ENCODE data around the gene GNB1L.
"Not testable (repeated sequence)": the region's sequence is repeated elsewhere in the genome, so short reads cannot be mapped to it uniquely, and the experiment has no call there.

The GNB1L gene

DNA sequence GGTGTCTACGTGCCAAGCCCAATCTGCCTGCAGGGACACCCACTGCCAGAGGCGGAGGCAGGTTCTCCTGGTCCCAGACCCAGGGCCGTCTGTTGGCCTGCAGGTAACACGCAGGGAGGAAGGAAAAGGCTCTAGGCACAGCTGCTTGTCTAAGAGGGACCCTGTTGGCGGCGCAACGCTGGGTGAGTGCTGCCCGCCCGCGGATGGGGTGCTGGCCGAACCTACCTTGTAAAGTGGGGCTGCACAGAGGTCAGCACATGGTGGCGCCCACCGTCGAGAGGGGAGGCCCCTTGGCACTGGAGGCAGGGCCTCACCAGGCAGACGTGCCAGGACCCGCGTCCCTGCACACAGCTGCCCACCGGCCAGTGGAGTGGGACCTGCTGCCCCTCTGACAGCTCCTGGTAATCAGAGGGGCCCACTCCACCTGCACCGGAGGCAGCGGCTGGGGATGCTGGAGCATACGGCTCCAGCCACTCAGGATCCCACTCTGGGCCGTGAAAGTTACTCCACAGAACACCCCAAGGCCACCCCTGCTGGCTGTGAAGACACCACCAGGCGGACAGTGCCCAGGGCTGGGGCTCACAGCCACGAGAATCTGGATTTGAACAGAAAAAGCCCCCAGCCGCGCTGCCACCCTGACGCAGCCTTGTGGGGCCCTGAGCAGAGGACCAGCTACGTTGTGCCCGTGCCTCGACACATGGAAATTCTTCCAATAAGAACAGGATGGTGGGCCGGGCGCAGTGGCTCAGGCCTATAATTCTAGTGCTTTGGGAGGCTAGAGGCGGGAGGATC is 70.1 kb downstream of the GNB1L start:
- no peak for DNase-seq (ENCODE audit: low read depth in 4 of 4, low spot score in 1 of 4)

DNA sequence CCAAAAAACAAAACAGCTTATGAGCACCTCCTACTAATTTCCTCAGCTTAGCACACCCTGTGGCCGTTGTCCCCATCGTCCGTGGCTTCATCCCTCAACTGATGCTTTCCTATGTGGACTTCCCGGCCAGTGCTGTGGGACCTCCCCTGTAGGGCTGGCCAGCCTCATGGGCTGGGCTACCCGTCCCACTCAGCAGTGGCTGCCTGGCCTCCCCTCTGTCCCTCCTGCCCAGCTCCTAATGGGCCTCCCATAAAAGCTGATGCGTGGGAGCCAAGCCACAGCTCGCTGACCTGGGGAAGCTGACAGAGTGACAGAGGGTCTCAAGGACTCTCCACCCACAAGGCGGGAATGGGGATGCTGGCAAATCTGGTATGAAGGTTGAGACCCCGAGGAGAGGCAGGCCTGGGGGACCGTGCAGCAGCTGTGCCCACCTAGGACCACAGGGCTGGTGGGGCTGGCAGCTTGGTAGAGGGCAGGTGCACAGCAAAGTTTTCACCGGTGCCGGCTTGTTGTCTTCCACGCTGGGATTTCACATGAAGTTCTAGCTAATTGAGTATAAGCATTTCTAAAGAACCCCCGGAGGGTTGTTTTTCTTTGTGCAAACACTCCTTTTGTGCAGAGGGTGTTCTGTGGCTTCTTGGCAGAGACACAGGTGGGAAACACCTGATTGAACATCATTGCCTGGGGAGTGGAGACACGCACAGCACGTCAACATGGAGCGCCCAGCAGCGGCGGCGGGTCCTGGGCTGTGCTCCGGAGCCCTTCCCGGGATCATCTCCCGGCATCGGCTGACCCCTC is 70.9 kb downstream of the GNB1L start:
- DNase-seq (ENCODE audit: low read depth in 4 of 4, low spot score in 1 of 4): no peak

DNA sequence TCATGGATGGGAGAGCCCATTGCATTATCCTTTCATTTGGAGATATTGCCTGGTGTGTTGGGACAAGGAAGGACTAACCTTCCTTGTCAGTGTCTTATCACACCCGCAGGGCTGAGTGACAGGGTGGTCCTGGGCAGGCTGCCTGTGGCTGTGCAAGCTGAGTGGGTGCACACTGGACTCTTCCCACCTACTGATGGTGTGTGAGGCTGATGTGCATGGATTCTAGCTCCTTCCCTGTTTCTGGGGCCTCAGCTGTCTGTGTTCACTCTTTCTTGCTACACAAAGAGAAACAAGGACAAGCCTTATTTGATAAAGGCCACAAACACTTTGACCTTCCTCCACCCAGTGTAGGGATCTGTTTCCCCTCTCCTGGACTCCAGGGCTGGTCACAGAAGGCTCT is 72.1 kb downstream of the GNB1L start:
- DNase-seq (ENCODE audit: low read depth in 4 of 4, low spot score in 1 of 4): no peak

DNA sequence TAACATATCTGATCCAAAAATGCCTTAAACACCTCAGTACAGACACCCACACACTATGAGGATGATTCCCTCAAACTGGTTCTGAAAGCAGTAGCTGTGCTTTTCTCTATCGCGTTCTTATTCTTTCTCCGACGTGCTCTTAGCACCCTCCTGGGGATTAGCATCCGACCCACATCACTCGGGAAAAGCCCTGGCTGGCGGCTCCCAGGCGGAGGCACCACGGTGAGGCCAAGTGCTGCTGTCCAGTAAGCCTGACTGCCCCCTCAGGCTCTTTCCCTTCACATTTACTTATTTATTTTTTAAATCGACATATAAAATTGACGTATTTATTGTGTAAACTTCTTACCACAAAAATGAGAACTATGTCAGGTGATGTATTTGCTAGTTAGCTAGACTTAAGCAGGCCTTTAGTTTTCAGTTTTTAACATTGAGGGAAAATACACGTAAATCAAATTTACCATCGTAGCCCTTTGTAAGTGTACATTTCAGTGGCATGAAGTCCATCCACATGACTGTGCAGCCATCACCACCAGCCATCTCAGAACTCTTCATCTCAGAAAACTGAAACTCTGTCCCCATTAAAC is 74.9 kb downstream of the GNB1L start:
- DNase-seq (ENCODE audit: low read depth in 4 of 4, low spot score in 1 of 4): no peak

DNA sequence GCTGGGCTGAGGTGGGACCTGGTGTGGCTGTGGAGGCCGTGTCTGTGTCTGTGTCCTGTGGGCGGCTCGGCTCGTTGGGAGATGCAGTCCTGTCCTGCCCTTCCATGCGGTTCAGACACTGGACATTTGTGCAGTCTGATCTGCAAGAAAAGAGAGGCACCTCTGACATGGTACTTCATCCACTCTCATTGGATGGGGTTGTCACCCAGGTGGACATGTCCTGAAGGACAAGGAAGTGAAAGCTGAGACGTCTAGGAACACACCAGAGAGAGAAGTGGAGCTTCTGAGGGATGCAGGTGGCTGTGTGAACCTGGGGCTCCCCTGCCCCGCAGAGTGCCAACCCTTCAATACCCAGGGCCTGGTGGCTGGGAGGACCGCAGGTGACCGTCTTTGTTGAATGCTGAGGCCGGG is 75.7 kb downstream of the GNB1L start:
- DNase-seq (ENCODE audit: low read depth in 4 of 4, low spot score in 1 of 4): no peak

DNA sequence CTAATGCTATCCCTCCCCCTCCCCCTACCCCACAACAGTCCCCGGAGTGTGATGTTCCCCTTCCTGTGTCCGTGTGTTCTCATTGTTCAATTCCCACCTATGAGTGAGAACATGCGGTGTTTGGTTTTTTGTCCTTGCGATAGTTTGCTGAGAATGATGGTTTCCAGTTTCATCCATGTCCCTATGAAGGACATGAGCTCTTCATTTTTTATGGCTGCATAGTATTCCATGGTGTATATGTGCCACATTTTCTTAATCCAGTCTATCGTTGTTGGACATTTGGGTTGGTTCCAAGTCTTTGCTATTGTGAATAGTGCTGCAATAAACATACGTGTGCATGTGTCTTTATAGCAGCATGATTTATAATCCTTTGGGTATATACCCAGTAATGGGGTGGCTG is 77.5 kb downstream of the GNB1L start:
- not testable (repeated sequence) for DNase-seq (ENCODE audit: low read depth in 4 of 4, low spot score in 1 of 4)

DNA sequence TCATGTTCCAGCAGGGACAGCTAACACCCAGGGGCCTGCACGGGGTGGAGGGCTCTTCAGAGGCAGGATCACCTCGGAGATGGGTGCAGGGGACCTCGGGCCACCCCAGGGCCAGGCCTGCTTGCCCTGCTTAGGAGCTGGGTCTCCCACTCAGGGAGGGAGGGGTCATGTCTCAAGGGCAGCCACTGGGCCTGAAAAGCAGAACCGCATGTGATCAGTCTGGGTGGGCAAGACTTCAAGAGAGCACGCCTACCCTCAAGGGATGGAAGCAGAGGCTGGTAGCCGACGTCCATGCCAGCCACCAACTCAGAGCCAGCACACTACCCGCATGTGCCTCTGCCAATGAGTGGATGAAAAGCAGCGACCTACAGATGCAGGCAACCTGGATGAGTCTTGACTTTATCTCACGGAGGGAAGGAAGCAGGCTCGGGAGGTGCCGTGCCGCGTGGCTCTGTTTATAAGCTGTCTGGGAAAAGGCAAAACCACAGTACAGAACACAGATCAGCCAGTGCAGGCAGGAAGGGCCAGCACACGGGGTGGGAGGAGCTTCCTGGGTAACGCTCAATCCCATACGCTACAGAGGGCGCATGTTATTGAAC is 78.1 kb downstream of the GNB1L start:
- no peak for DNase-seq (ENCODE audit: low read depth in 4 of 4, low spot score in 1 of 4)

DNA sequence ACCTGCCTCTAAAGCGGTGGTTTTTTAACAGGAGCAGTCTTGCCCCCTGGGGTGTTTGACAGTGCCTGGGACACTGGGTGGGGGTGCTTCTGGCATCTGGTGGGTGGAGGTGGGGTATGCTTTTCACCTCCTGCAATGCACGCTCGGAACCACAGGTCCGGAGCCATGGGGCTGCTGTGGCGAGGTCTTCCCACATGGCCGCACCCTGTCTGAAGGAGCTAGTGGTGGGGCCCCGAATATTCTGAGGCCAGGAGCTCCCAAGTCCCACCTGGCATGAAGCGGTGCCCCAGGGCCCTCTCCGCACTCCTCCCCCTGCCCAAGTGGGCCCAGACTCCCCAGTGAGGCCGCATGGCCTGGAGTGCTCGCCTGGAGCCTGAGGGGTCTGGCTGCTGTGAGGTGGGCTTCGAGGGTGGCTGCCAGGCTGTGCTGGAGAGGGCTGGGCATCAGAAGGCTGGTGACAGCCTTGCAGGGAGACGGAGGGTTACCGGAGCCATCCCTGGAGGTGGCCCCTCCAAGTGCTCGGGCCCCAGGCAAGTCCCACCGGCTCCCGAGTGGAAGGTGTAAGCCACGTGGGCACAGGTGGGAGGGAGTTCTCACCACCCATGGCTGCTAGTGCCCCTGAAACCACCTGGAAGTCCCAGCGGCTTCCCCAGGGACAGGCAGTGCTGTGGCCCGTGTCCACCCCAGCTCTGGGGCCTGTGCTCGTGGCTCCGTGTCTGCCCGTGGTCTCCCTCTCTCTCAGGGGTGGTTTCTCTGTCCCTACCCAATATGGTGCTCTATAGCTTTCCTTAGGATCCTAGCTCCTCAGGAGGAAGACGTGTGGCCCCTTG is 79.0 kb downstream of the GNB1L start:
- no peak for DNase-seq (ENCODE audit: low read depth in 4 of 4, low spot score in 1 of 4)

DNA sequence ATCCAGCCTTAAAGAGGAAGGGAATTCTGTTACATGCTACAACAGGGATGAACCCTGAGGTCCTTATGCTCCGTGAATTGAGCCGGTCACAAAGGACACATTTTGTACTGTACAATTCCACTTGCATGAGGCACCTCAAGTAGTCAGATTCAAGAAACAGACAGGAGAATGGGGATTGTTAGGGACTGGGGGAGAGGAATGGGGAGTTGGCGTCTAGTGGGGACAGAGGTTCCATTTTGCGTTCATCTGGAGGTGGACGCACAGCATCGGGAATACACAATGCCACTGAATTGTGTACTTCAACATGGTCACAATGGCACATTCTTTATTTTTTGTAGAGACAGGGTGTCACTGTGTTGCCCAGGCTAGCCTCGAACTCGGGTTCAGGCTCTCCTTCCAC is 80.0 kb downstream of the GNB1L start:
- DNase-seq (ENCODE audit: low read depth in 4 of 4, low spot score in 1 of 4): no peak

DNA sequence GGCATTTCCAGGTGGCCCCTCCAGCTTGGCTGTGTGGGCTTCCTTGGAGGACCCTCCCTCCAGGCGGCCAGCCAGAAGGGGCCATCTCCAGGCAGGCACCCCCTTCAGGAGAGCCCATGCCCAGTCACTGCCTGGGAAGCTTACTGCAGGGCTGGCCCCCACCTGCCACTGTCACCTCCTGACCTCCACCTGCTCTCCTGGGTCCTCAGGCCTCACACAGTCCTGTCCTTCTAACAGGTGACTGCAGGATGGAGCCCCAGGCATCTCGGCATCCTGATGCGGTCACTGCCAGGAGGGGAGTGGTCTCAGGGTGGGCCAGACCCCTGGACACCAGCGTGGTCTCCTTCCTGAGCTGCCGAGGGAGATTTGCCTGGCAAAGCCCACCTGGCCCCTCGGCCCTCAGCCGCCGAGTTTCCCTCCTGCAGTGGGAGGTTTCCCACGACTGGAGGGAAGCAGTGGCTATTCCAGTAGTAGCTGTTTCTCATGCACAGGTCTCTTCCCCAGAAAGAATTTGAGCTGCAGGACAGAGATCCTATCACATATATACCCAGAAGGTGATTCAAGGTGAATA is 81.1 kb downstream of the GNB1L start:
- DNase-seq (ENCODE audit: low read depth in 4 of 4, low spot score in 1 of 4): no peak

DNA sequence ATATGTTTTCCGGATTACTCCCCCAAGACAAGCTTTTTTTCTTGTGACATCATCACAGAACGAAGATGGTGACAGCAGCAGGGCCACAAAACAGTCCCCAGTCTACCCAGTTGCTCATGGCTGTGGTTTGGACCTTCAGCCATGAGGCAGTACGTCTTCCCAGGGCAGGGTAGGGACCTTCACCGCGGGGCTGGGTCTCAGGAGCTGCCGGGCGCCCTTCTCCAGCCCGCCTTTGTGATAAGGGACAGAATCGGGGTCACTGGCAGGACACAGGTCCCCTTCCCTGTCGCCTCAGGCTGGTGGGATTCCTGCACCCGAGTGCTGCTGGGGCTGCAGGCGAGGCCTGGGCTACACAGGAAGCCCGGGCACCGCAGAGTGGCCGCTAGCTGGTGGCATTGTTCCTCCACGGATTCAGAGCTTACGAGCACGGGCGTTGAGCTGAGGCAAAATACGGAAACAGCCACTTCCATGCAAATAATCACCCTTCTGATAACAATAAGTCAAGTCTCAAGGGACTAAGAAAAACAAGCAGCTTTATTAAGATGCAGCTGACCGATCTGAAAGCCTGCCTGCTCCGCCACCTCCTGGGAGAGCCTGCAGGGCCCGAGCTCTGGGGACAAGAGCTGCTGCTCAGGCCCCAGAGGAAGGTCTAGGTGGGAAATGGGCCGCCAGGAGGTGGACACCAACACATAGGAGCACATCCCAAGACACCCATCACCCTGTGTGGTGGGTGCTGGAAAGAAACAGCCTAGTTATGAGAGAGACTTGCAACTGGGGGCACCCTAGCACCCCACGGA is 81.8 kb downstream of the GNB1L start:
- DNase-seq (ENCODE audit: low read depth in 4 of 4, low spot score in 1 of 4): no peak

DNA sequence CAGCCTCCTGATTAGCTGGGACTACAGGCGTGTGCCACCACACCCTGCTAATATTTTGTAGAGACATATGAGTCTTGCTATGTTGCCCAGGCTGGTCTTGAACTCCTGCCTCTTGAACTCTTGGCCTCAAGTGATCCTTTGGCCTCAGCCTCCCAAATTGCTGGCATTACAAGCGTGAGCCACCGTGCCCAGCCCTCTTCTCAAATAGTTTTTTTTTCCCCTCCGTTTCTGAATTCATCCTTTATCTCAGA is 82.3 kb downstream of the GNB1L start:
- no peak for DNase-seq (ENCODE audit: low read depth in 4 of 4, low spot score in 1 of 4)

DNA sequence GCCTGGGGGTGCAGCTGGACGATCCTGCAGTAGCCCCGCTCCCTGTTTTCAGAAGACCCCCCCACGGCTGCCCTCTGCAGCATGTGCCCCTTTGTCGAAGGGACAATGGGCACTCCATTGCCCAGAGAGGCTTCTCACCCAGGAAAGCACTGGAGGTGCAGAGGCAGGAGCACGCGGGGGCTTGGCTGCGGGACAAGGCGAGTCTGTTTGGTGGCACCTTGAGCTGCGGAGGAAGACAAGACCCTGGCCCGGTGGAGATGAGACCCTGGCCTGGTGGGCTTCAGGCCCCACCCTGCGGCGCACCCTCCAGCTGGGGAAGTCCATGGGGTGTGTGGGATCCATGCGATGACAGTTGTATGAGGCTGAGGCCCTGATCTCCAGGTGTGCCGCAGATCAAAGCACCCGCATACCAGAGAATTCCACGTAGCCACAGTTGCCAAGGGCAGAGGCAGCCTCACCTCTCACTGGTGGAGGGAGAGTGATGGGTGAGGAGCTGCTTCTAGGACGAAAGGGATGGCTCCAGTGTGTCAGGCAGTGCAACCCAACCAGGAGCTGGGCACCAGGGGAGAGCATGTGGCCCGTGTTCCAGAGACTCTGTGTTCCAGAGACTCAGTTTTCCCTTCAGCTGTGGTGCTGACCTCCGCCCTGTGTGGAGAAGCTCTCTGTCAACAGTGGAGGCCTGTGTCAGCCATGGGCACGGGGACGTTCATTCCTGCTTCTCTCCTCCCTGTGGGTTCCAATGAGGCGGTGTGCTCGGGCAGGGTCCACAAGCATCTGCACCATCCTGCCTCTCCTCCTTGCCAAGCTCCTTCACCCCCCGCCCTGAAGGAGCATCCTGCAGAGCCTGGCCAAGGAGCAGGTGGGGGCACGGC is 84.1 kb downstream of the GNB1L start:
- no peak for DNase-seq (ENCODE audit: low read depth in 4 of 4, low spot score in 1 of 4)

DNA sequence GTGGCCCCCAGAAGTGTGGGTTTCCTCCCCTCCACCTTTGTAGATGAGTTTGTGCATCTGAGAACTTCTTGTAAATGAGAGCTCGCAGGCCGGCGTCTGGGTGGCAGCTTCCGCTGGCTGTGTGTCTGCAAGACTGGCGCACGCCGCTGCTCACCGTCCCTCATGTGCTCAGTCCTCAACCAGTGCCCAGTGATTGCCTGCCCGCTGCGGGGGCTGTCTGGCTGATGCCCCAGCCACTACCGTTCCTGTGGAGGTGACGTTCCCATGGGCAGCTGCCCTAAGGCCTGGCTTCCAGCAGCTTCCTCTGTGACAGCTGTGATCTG is 85.3 kb downstream of the GNB1L start:
- DNase-seq (ENCODE audit: low read depth in 4 of 4, low spot score in 1 of 4): no peak

DNA sequence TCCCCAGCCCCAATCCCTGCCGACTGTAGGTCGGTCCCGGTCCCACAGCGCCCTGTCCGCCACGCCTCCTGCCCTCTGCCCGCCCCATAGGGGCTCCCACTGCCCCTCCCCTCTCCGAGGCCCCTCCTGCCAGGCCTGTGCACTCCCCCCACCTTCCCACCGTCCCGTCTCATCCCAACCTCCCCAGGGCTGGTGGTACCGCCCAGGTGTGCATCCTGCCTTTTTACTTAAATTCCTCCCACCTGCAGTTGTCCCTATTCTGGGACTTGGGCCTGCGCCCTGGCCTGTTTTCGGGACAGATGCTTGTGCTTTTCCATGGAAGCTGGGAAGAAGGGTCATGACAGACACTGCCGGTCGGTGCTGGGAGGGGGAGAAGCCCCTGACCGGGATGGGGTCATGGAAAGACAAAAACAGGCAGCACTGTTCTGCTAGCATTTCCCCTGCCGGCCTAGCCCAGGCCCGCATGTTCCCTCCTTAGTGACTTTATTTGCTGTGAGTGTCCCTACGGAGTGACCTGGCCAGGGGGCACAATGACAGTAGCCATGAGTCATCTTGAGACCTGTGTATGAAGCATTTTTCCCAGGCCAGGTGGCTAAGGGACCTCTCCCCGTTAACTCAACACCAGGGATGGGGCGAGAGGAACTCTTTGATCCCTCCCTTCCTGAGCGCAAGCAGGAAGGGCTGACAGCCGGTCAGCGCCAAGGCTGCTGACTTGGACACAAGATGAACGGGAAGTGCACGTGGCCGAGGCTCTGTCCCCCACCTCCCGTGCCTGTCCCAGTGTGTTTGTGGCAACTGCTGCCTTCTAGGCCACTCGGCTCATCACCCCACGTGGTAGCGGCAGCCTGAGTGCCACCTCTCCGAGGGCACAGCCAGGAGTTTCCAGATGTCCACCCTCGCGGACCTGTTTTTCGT is 87.0 kb downstream of the GNB1L start:
- DNase-seq (ENCODE audit: low read depth in 4 of 4, low spot score in 1 of 4): no peak

DNA sequence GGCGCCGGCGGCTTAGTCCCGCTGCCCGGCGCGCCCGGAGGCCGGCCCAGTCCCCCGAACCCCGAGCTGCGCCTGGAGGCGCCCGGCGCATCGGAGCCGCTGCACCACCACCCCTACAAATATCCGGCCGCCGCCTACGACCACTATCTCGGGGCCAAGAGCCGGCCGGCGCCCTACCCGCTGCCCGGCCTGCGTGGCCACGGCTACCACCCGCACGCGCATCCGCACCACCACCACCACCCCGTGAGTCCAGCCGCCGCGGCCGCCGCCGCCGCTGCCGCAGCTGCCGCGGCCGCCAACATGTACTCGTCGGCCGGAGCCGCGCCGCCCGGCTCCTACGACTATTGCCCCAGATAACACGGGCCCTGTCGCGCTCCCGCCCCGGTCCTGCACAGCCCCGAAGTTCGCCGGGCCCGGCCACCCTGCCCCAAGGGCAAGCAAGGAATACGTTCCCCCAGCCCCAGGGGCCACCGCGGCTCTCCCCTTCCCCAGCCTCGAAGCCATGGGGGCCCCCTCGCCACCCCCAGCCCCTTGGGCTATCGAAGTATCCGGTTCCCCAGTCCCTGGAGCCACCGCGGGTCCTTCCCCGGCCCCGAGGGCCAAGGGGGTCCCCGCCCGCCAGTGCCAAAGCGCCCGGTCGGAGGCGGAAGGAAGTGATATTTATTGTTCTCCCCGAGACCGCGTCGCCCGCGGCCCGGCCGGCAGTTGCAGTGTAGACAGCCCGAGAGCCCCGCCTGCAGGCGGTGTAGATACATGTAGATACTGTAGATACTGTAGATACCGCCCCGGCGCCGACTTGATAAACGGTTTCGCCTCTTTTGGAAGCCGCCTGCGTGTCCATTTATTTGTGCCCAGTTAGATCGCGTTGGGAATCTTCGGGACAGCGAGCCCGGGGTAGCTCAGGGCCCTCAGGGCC is 87.9 kb downstream of the GNB1L start:
- peak in 3 of 4 experiments; percentile 7 to 38 (median 25) for DNase-seq (ENCODE audit: low read depth in 4 of 4, low spot score in 1 of 4)

DNA sequence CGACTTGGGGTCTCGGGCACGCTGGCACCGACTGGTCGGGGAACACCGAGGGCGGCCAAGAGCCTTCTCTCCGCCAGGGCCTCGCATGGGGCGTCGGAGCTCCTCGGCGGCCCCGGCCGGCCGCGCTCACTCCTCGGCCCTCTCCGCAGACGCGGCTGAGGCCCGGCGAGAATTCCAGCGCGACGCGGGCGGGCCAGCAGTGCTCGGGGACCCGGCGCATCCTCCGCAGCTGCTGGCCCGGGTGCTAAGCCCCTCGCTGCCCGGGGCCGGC is 88.5 kb downstream of the GNB1L start:
- DNase-seq (ENCODE audit: low read depth in 4 of 4, low spot score in 1 of 4): no peak

Data from stimulated activated CD4-positive, alpha-beta T cell treated with anti-CD3 and anti-CD28 coated beads, Interleukin-1b, Interleukin-23, amount 100 ng/mL, for 24 hours (primary cell).